Body of pancreas (tissue), 4 donors: Measurements from ENCODE around the gene CASKIN2.

ENCODE experiments used
- POLR2A ChIP-seq, 3 donors: fragments of 450-650 bp; IDR thresholded peaks; one replicate each; pipeline ENCODE4 v1.6.1; 2016; ENCODE audit warnings: antibody characterized with exemption in 3 of 3, mild to moderate bottlenecking in 2 of 3
- TF ChIP-seq, protein P1 (sequence below), 7 experiments: fragments of 450-650 bp in 4 of 7; fragments of 200-600 bp in 3 of 7; sonication (generic) in 3 of 7; IDR thresholded peaks; one replicate each; pipeline ENCODE4 v1.5.1; 2016 to 2019; ENCODE audit warnings: antibody characterized with exemption in 7 of 7

DNA sequence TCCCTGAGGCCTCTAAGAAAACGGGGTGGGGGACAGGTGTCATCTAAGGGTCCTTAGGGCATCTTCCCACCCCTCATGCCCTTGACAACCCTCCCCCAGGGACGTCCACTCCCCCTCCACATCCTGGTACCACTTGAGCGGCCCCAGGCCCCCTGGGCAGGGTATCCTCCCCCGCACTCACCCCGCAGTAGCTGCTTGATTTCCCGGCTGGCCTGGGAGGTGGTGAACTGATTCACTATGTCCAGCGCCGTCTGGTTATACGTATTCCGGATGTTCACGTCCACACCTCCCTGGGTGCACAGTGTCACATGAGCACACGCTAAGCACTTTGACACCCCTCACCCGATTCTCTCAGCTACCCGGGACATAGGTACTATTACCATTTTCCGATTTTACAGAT, 9.7 kb downstream of the CASKIN2 start:
- TF ChIP-seq, protein P1, sequence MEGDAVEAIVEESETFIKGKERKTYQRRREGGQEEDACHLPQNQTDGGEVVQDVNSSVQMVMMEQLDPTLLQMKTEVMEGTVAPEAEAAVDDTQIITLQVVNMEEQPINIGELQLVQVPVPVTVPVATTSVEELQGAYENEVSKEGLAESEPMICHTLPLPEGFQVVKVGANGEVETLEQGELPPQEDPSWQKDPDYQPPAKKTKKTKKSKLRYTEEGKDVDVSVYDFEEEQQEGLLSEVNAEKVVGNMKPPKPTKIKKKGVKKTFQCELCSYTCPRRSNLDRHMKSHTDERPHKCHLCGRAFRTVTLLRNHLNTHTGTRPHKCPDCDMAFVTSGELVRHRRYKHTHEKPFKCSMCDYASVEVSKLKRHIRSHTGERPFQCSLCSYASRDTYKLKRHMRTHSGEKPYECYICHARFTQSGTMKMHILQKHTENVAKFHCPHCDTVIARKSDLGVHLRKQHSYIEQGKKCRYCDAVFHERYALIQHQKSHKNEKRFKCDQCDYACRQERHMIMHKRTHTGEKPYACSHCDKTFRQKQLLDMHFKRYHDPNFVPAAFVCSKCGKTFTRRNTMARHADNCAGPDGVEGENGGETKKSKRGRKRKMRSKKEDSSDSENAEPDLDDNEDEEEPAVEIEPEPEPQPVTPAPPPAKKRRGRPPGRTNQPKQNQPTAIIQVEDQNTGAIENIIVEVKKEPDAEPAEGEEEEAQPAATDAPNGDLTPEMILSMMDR (IDR thresholded peaks at IDR 0.05): no peak
- no peak for TF ChIP-seq POLR2A (IDR thresholded peaks at IDR 0.05)
